HepG2 (cell line): ENCODE results near the gene R3HDM1.

Experiments
- CTCF ChIP-seq: sonication (generic); formaldehyde crosslinking; IDR thresholded peaks from 2 replicates; pipeline ENCODE4 v1.5.0; 2020; ENCODE audit warnings: mild to moderate bottlenecking, missing genetic modification reagents, moderate library complexity
- KDM1A ChIP-seq: IDR thresholded peaks from 2 replicates; pipeline ENCODE4 v1.6.1; 2016; ENCODE audit warnings: missing compliant biosample characterization
- TOE1 ChIP-seq: sonication (generic); formaldehyde crosslinking; IDR thresholded peaks from 2 replicates; pipeline ENCODE4 v1.4.0; 2020; ENCODE audit warnings: mild to moderate bottlenecking, missing genetic modification reagents
- ZFP1 ChIP-seq: IDR thresholded peaks from 2 replicates; pipeline ENCODE4 v1.6.1; 2016
- ZSCAN21 ChIP-seq: sonication (generic); formaldehyde crosslinking; IDR thresholded peaks from 2 replicates; pipeline ENCODE4 v1.8.0; 2022; ENCODE audit warnings: mild to moderate bottlenecking, missing genetic modification reagents, moderate library complexity, borderline replicate concordance
- TF ChIP-seq, protein P1 (sequence below): sonication (generic); formaldehyde crosslinking; IDR thresholded peaks from 2 replicates; pipeline ENCODE4 v1.4.0; 2020; ENCODE audit warnings: missing genetic modification reagents

DNA sequence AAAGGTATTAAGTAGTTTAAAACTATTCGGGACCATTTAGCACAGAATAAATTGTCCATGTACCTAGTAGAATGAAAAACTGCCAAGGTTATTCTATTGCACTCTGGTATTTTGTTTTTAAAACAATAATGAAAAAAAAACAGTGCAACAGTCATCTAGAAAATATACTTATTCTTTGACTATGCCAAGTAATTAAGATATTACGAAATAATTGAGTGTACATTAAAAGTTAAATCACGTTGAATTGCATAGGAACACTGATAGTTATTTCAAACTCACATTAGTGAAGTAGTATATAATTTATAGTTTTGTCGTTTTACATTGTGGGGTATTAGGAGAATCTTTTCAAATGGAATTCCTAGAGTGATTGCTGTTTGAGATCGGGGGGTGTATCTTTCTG, 20.1 kb downstream of the R3HDM1 start:
- TF ChIP-seq ZSCAN21 (CRISPR knock-in tag) (no peak), CTCF (CRISPR knock-in tag) (no peak), TOE1 (CRISPR knock-in tag) (no peak), ZFP1 (no peak), KDM1A (CRISPR knock-in tag) (no peak)
- TF ChIP-seq, protein P1, sequence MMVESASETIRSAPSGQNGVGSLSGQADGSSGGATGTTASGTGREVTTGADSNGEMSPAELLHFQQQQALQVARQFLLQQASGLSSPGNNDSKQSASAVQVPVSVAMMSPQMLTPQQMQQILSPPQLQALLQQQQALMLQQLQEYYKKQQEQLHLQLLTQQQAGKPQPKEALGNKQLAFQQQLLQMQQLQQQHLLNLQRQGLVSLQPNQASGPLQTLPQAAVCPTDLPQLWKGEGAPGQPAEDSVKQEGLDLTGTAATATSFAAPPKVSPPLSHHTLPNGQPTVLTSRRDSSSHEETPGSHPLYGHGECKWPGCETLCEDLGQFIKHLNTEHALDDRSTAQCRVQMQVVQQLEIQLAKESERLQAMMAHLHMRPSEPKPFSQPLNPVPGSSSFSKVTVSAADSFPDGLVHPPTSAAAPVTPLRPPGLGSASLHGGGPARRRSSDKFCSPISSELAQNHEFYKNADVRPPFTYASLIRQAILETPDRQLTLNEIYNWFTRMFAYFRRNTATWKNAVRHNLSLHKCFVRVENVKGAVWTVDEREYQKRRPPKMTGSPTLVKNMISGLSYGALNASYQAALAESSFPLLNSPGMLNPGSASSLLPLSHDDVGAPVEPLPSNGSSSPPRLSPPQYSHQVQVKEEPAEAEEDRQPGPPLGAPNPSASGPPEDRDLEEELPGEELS, result no peak
